Natural killer cell (primary cell): ENCODE measurements around the gene PIEZO1. TPM values are rescaled to one million over a fixed set of nuclear protein-coding genes. Genes with fewer than 3 reads are reported as not detected.

ENCODE experiments used
- ATAC-seq, 3 donors: fragments of 150-1000 bp in 2 of 3; fragments of 200-7000 bp in 1 of 3; cut with Tn5 transposase; 1 replicate in 1 of 3; 2 replicates in 2 of 3; pipeline ENCODE4 v1.10.0; 2021; ENCODE audit warnings: mild to moderate bottlenecking in 2 of 3, moderate library complexity in 2 of 3
- DNase-seq, 2 donors: peaks; one replicate each; pipeline versions ENCODE4 v3.0.0 to v3.0.0-alpha.2; 2013 to 2021; ENCODE audit warnings: mixed read lengths in 1 of 2
- H3K27ac ChIP-seq: one replicate; pipeline ENCODE4 v1.5.1; 2013; ENCODE audit warnings: mild to moderate bottlenecking, low read length
- H3K27me3 ChIP-seq: one replicate; pipeline ENCODE4 v1.6.1; 2013; ENCODE audit warnings: low read length; ENCODE audit not compliant: control insufficient read depth, insufficient read depth
- H3K36me3 ChIP-seq: one replicate; pipeline ENCODE4 v1.6.1; 2013; ENCODE audit warnings: low read length; ENCODE audit not compliant: control insufficient read depth, insufficient read depth
- H3K4me1 ChIP-seq: one replicate; pipeline ENCODE4 v1.6.1; 2013; ENCODE audit warnings: low read length; ENCODE audit not compliant: control insufficient read depth, insufficient read depth
- H3K4me3 ChIP-seq: one replicate; pipeline ENCODE4 v1.5.1; 2013; ENCODE audit warnings: low read length
- H3K9me3 ChIP-seq: one replicate; pipeline ENCODE4 v1.6.1; 2013; ENCODE audit warnings: low read length; ENCODE audit not compliant: control insufficient read depth, insufficient read depth
- H3K27ac Mint-ChIP-seq, 2 donors: one replicate each; pipeline ENCODE4 v1.8.0; 2022; ENCODE audit warnings: mild to moderate bottlenecking in 2 of 2, mixed read lengths in 2 of 2, moderate library complexity in 1 of 2
- H3K27me3 Mint-ChIP-seq, 2 donors: one replicate each; pipeline ENCODE4 v1.8.0; 2022; ENCODE audit warnings: low read depth in 2 of 2, mixed read lengths in 2 of 2
- H3K36me3 Mint-ChIP-seq: one replicate; pipeline ENCODE4 v1.8.0; 2022; ENCODE audit warnings: mixed read lengths
- H3K4me1 Mint-ChIP-seq, 2 donors: one replicate each; pipeline ENCODE4 v1.8.0; 2022; ENCODE audit warnings: mixed read lengths in 2 of 2
- H3K4me3 Mint-ChIP-seq: one replicate; pipeline ENCODE4 v1.8.0; 2022; ENCODE audit warnings: mild to moderate bottlenecking, moderate library complexity, mixed read lengths
- H3K9me3 Mint-ChIP-seq, 2 donors: one replicate each; pipeline ENCODE4 v1.8.0; 2022; ENCODE audit warnings: mixed read lengths in 2 of 2
- WGBS: methylation state at CpG from one replicate; pipeline ENCODE4 v1.1.7; 2013; ENCODE audit warnings: missing lambda C conversion rate; ENCODE audit not compliant: insufficient coverage; 5-methylcytosine and 5-hydroxymethylcytosine counted together
- intact Hi-C: fragments of 100-400 bp; cut with micrococcal nuclease; formaldehyde crosslinking; loops from one replicate; pipeline ENCODE4 v1.14.2; 2022
- total RNA-seq, 4 donors: library from RNA; stranded (reverse); fragments of 120-200 nt in 1 of 4; gene quantifications; one replicate each; pipeline versions ENCODE4 v1.2.3 to v1.2.4, GENCODE V29; 2013 to 2022
- TF ChIP-seq, protein P1 (sequence below): fragments of 200-600 bp; IDR thresholded peaks from one replicate; pipeline ENCODE4 v1.8.0; 2022; ENCODE audit warnings: antibody characterized with exemption

Gene PIEZO1
- total RNA-seq, 3 donors from 2014 or later (not counting 1 experiment from before 2014, with no cell fraction given) = 172 to 197 (median 183) TPM

GRCh38 chr16:88754912-88755744 is 29.9 kb downstream of the PIEZO1 start:
- TF ChIP-seq, protein P1, sequence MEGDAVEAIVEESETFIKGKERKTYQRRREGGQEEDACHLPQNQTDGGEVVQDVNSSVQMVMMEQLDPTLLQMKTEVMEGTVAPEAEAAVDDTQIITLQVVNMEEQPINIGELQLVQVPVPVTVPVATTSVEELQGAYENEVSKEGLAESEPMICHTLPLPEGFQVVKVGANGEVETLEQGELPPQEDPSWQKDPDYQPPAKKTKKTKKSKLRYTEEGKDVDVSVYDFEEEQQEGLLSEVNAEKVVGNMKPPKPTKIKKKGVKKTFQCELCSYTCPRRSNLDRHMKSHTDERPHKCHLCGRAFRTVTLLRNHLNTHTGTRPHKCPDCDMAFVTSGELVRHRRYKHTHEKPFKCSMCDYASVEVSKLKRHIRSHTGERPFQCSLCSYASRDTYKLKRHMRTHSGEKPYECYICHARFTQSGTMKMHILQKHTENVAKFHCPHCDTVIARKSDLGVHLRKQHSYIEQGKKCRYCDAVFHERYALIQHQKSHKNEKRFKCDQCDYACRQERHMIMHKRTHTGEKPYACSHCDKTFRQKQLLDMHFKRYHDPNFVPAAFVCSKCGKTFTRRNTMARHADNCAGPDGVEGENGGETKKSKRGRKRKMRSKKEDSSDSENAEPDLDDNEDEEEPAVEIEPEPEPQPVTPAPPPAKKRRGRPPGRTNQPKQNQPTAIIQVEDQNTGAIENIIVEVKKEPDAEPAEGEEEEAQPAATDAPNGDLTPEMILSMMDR = no peak
- peaks cover 32% of the 10 kb centered on the region for H3K4me1 ChIP-seq

GRCh38 chr16:88754109-88754911 is 30.7 kb downstream of the PIEZO1 start:
- no peak overlapping the region for H3K4me3 Mint-ChIP-seq
- ATAC-seq = no peak
- DNase-seq = no peak
- H3K9me3 Mint-ChIP-seq = no peaks in the 10 kb centered on the region
- H3K27ac ChIP-seq = no peak overlapping the region
- H3K9me3 ChIP-seq = no peaks in the 10 kb centered on the region
- no peaks in the 10 kb centered on the region for H3K27me3 Mint-ChIP-seq
- peaks cover 16 to 22% of the 10 kb centered on the region in 2 donors for H3K4me1 Mint-ChIP-seq
- 88% methylated on average over 28 of the region's 28 CpGs for WGBS
- H3K36me3 Mint-ChIP-seq = no peaks in the 10 kb centered on the region
- no peak overlapping the region for H3K4me3 ChIP-seq
- no peaks in the 10 kb centered on the region for H3K27me3 ChIP-seq
- H3K36me3 ChIP-seq = peaks cover 4% of the 10 kb centered on the region
- H3K27ac Mint-ChIP-seq = no peak overlapping the region
- peaks cover 27% of the 10 kb centered on the region for H3K4me1 ChIP-seq
- intact Hi-C loops = no loop called here
- TF ChIP-seq, protein P1 = no peak

More at GRCh38 chr16:88754912-88755744, 29.9 kb downstream of the PIEZO1 start:
- intact Hi-C loops = no loop called here
- DNase-seq (no peak), ATAC-seq (peak in 1 of 3 donors; percentile 53)
- Mint-ChIP-seq H3K9me3 (no peaks in the 10 kb centered on the region), H3K4me3 (no peak overlapping the region), H3K36me3 (no peaks in the 10 kb centered on the region), H3K27me3 (no peaks in the 10 kb centered on the region), H3K4me1 (peaks cover 16 to 27% of the 10 kb centered on the region in 2 donors), H3K27ac (no peak overlapping the region)
- Histone ChIP-seq H3K4me3 (no peak overlapping the region), H3K27me3 (no peaks in the 10 kb centered on the region), H3K9me3 (no peaks in the 10 kb centered on the region), H3K27ac (no peak overlapping the region), H3K36me3 (peaks cover 4% of the 10 kb centered on the region)
- WGBS = 88% methylated on average over 42 of the region's 42 CpGs

GRCh38 chr16:88753602-88754001 is 31.4 kb downstream of the PIEZO1 start:
- Mint-ChIP-seq H3K27ac (peak overlapping the region in 1 of 2 donors; percentile 37), H3K36me3 (no peaks in the 10 kb centered on the region), H3K4me1 (peaks cover 9 to 17% of the 10 kb centered on the region in 2 donors), H3K27me3 (no peaks in the 10 kb centered on the region), H3K9me3 (no peaks in the 10 kb centered on the region), H3K4me3 (no peak overlapping the region)
- intact Hi-C loops = no loop called here
- ATAC-seq (no peak), DNase-seq (no peak)
- Histone ChIP-seq H3K4me1 (peaks cover 20% of the 10 kb centered on the region), H3K27me3 (no peaks in the 10 kb centered on the region), H3K4me3 (no peak overlapping the region), H3K9me3 (no peaks in the 10 kb centered on the region), H3K27ac (no peak overlapping the region), H3K36me3 (peaks cover 4% of the 10 kb centered on the region)
- TF ChIP-seq, protein P1 = no peak
- WGBS = 90% methylated on average over 11 of the region's 11 CpGs
